Measurements from ENCODE around the gene KDM4C.

- TF ChIP-seq CTCF (optimal IDR thresholded peaks at IDR 0.05 in 1 of 3, IDR thresholded peaks at IDR 0.05 in 1 of 3, conservative IDR thresholded peaks at IDR 0.05 in 1 of 3; ENCODE audit: extremely low read depth in 1 of 3, insufficient read depth in 2 of 3, low read length in 3 of 3) = no peak
- TF ChIP-seq EZH2 (IDR thresholded peaks at IDR 0.05; ENCODE audit: low read length) = no peak
Measured at GRCh38 chr9:6896562-6896961, 138.8 kb downstream of the KDM4C start.
